ENCODE data around the gene FAM240A. TPM values are rescaled to one million over a fixed set of nuclear protein-coding genes. Genes with fewer than 3 reads are reported as not detected.

FAM240A gene
- total RNA-seq, 4 donors from 2014 or later, result not detected

GRCh38 chr3:46566040-46566641, 46.2 kb upstream of the FAM240A start, which contains the start of gene LRRC2:
Gene LRRC2, minus strand, starts transcription at chr3:46566302. Its CDS starts 14,711 bp downstream, at chr3:46551591.
- in situ Hi-C loops (cut with MboI; ENCODE audit: low pct_ligation_motif_present in 1 of 4, low pct_unique_long_range_greater_than_20kb in 1 of 4, low sequenced_read_pairs in 3 of 4), result no loop called here

DNA sequence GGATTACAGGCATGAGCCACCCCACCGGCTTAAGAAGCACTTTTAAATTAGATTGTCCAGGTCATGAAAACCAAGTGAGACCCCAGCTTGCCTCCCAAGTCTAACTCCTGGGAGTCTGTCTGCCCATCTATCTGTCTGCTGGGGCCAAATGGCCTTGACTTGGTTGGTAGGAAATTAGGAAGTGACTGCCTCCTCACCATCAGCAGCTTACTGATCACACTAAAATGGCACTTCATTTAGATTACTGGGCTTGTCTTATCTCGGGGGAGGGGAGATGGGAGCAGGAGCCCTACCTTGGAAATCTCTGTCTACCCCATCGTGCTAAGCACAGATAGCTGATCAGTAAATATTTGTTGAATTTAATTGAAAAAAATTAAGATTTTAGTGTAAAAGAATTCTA, 40.6 kb upstream of the FAM240A start:
- in situ Hi-C loops (cut with MboI; ENCODE audit: low pct_ligation_motif_present in 1 of 4, low pct_unique_long_range_greater_than_20kb in 1 of 4, low sequenced_read_pairs in 3 of 4) (no loop called here), intact Hi-C loops (cut with DNase I; ENCODE audit: low total_unique reads) (no loop called here)
- DNase-seq, result no peak
- H3K4me1 ChIP-seq, result peaks cover 0 to under 1% (median 0%) of the 10 kb centered on the region in 4 donors
- no peak overlapping the region for H3K27ac ChIP-seq
- TF ChIP-seq, protein P1, sequence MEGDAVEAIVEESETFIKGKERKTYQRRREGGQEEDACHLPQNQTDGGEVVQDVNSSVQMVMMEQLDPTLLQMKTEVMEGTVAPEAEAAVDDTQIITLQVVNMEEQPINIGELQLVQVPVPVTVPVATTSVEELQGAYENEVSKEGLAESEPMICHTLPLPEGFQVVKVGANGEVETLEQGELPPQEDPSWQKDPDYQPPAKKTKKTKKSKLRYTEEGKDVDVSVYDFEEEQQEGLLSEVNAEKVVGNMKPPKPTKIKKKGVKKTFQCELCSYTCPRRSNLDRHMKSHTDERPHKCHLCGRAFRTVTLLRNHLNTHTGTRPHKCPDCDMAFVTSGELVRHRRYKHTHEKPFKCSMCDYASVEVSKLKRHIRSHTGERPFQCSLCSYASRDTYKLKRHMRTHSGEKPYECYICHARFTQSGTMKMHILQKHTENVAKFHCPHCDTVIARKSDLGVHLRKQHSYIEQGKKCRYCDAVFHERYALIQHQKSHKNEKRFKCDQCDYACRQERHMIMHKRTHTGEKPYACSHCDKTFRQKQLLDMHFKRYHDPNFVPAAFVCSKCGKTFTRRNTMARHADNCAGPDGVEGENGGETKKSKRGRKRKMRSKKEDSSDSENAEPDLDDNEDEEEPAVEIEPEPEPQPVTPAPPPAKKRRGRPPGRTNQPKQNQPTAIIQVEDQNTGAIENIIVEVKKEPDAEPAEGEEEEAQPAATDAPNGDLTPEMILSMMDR (IDR thresholded peaks at IDR 0.05), result no peak
- TF ChIP-seq POLR2A (IDR thresholded peaks at IDR 0.05) (no peak), POLR2AphosphoS5 (IDR thresholded peaks at IDR 0.05) (no peak), EP300 (IDR thresholded peaks at IDR 0.05; ENCODE audit: low read depth) (no peak)
- peaks cover 3% of the 10 kb centered on the region for H3K27me3 ChIP-seq
- no peak overlapping the region for H3K4me3 ChIP-seq
- H3K9me3 ChIP-seq, result no peaks in the 10 kb centered on the region
- 53 to 75% methylated on average over 2 to 3 of the region's 3 CpGs for whole genome bisulfite sequencing, 2 donors (ENCODE audit: low coverage in 1 of 2)
- H3K36me3 ChIP-seq, result no peaks in the 10 kb centered on the region

More at GRCh38 chr3:46566040-46566641, 46.2 kb upstream of the FAM240A start, which contains the start of gene LRRC2:
- Histone ChIP-seq H3K36me3 (no peaks in the 10 kb centered on the region), H3K27ac (peak within 1 kb of the TSS; percentile 45 to 65 (median 58)), H3K9me3 (no peaks in the 10 kb centered on the region), H3K4me3 (peak within 1 kb of the TSS; percentile 34 to 63 (median 48)), H3K4me1 (peaks cover 0 to 13% (median 5%) of the 10 kb centered on the region in 4 donors), H3K27me3 (no peaks in the 10 kb centered on the region)
- DNase-seq, result peak; percentile 42
- intact Hi-C loops (cut with DNase I; ENCODE audit: low total_unique reads), result no loop called here
- WGBS, 2 donors (ENCODE audit: low coverage in 1 of 2), result 0 to 7% methylated on average over 1 to 32 of the region's 39 CpGs
- TF ChIP-seq POLR2A (IDR thresholded peaks at IDR 0.05), result no peak
- no peak for TF ChIP-seq EP300 (IDR thresholded peaks at IDR 0.05; ENCODE audit: low read depth)
- peak; percentile 24 to 54 (median 25) for TF ChIP-seq POLR2AphosphoS5 (IDR thresholded peaks at IDR 0.05)

- Histone ChIP-seq H3K4me1 (peaks cover 0 to 5% (median 2%) of the 10 kb centered on the region in 4 donors), H3K27ac (no peak overlapping the region), H3K9me3 (no peaks in the 10 kb centered on the region), H3K36me3 (no peaks in the 10 kb centered on the region), H3K4me3 (no peak overlapping the region), H3K27me3 (peaks cover 11% of the 10 kb centered on the region)
- in situ Hi-C loops (cut with MboI; ENCODE audit: low pct_ligation_motif_present in 1 of 4, low pct_unique_long_range_greater_than_20kb in 1 of 4, low sequenced_read_pairs in 3 of 4) (no loop called here), intact Hi-C loops (cut with DNase I; ENCODE audit: low total_unique reads) (no loop called here)
- DNase-seq, result no peak
- 68 to 73% methylated on average over 4 of the region's 4 CpGs for WGBS, 2 donors (ENCODE audit: low coverage in 1 of 2)
- TF ChIP-seq POLR2AphosphoS5 (IDR thresholded peaks at IDR 0.05) (no peak), POLR2A (IDR thresholded peaks at IDR 0.05) (no peak)
These were observed 38.6 kb upstream of the FAM240A start for GRCh38 chr3:46573701-46574100.

GRCh38 chr3:46574243-46574646, 38.1 kb upstream of the FAM240A start:
- Histone ChIP-seq H3K36me3 (no peaks in the 10 kb centered on the region), H3K27ac (no peak overlapping the region), H3K4me1 (peaks cover 0 to 10% (median 5%) of the 10 kb centered on the region in 4 donors), H3K4me3 (no peak overlapping the region), H3K9me3 (no peaks in the 10 kb centered on the region), H3K27me3 (peaks cover 11% of the 10 kb centered on the region)
- intact Hi-C loops (cut with DNase I; ENCODE audit: low total_unique reads) (no loop called here), in situ Hi-C loops (cut with MboI; ENCODE audit: low pct_ligation_motif_present in 1 of 4, low pct_unique_long_range_greater_than_20kb in 1 of 4, low sequenced_read_pairs in 3 of 4) (no loop called here)
- no peak for DNase-seq
- TF ChIP-seq, protein P1 (IDR thresholded peaks at IDR 0.05), result no peak
- TF ChIP-seq POLR2AphosphoS5 (IDR thresholded peaks at IDR 0.05) (no peak), POLR2A (IDR thresholded peaks at IDR 0.05) (no peak), EP300 (IDR thresholded peaks at IDR 0.05; ENCODE audit: low read depth) (no peak)
- WGBS, 2 donors (ENCODE audit: low coverage in 1 of 2), result 65% methylated on average over 2 of the region's 2 CpGs; no CpG with 5 or more reads in 1 of the 2 donors

GRCh38 chr3:46574881-46575576, 37.3 kb upstream of the FAM240A start:
- Histone ChIP-seq H3K27me3 (peaks cover 11% of the 10 kb centered on the region), H3K4me1 (peaks cover 0 to 18% (median 9%) of the 10 kb centered on the region in 4 donors), H3K27ac (no peak overlapping the region), H3K4me3 (no peak overlapping the region), H3K36me3 (no peaks in the 10 kb centered on the region), H3K9me3 (no peaks in the 10 kb centered on the region)
- no peak for TF ChIP-seq EP300 (IDR thresholded peaks at IDR 0.05; ENCODE audit: low read depth)
- TF ChIP-seq POLR2AphosphoS5 (IDR thresholded peaks at IDR 0.05), result no peak
- no peak for TF ChIP-seq POLR2A (IDR thresholded peaks at IDR 0.05)
- TF ChIP-seq, protein P1 (IDR thresholded peaks at IDR 0.05), result no peak
- 83 to 100% methylated on average over 2 to 5 of the region's 5 CpGs for WGBS, 2 donors (ENCODE audit: low coverage in 1 of 2)
- intact Hi-C loops (cut with DNase I; ENCODE audit: low total_unique reads) (no loop called here), in situ Hi-C loops (cut with MboI; ENCODE audit: low pct_ligation_motif_present in 1 of 4, low pct_unique_long_range_greater_than_20kb in 1 of 4, low sequenced_read_pairs in 3 of 4) (no loop called here)
- DNase-seq, result no peak

Data from transverse colon (tissue), 4 donors.